GM21390 (cell line): ENCODE data around the gene DERL2.
A peak's percentile ranks its signal among the peaks of the same experiment; 100 is the strongest.

Source experiments
- ATAC-seq: cut with Tn5 transposase; IDR thresholded peaks from one replicate; pipeline ENCODE4 v1.9.1; 2021; ENCODE audit not compliant: unreplicated experiment

Gene DERL2

GRCh38 chr17:5501685-5502084, 15.7 kb upstream of the DERL2 start:
- ATAC-seq = no peak

GRCh38 chr17:5500589-5501391, 14.8 kb upstream of the DERL2 start:
- ATAC-seq = no peak

- ATAC-seq = no peak
These were observed 14.2 kb upstream of the DERL2 start for GRCh38 chr17:5500247-5500588.

- no peak for ATAC-seq
These were observed 13.7 kb upstream of the DERL2 start for GRCh38 chr17:5499476-5500231.

- ATAC-seq = no peak
These were observed 7.0 kb upstream of the DERL2 start for GRCh38 chr17:5492970-5493369.

GRCh38 chr17:5488752-5489151, 2.8 kb upstream of the DERL2 start:
- ATAC-seq = no peak

- ATAC-seq = peak; percentile 84
These were observed 487 bp upstream of the DERL2 start, which contains the start of gene MIS12 for GRCh38 chr17:5486206-5487124. Gene MIS12, plus strand, starts transcription at chr17:5486566. Its CDS starts 2,297 bp downstream, at chr17:5488863.

- no peak for ATAC-seq
These were observed 4.5 kb downstream of the DERL2 start for GRCh38 chr17:5481451-5481850.

- no peak for ATAC-seq
These were observed 5.0 kb downstream of the DERL2 start for GRCh38 chr17:5480962-5481361.

- ATAC-seq = no peak
These were observed 7.0 kb downstream of the DERL2 start for GRCh38 chr17:5478992-5479391.

GRCh38 chr17:5473906-5474305, 12.1 kb downstream of the DERL2 start:
- ATAC-seq = no peak

- no peak for ATAC-seq
These were observed 13.5 kb downstream of the DERL2 start for GRCh38 chr17:5472511-5472910.

GRCh38 chr17:5468075-5468473, 17.9 kb downstream of the DERL2 start:
- no peak for ATAC-seq

- no peak for ATAC-seq
These were observed 18.6 kb downstream of the DERL2 start for GRCh38 chr17:5467416-5467815.

GRCh38 chr17:5466295-5466694, 19.7 kb downstream of the DERL2 start:
- ATAC-seq = no peak

GRCh38 chr17:5464717-5465507, 21.1 kb downstream of the DERL2 start:
- no peak for ATAC-seq

- ATAC-seq = no peak
These were observed 39.2 kb downstream of the DERL2 start for GRCh38 chr17:5446786-5447185.

GRCh38 chr17:5444209-5444608, 41.8 kb downstream of the DERL2 start:
- no peak for ATAC-seq

- no peak for ATAC-seq
These were observed 42.2 kb downstream of the DERL2 start for GRCh38 chr17:5443728-5444127.

- no peak for ATAC-seq
These were observed 46.6 kb downstream of the DERL2 start for GRCh38 chr17:5439446-5439764.
